ENCODE results near the gene EME2.

The EME2 gene

DNA sequence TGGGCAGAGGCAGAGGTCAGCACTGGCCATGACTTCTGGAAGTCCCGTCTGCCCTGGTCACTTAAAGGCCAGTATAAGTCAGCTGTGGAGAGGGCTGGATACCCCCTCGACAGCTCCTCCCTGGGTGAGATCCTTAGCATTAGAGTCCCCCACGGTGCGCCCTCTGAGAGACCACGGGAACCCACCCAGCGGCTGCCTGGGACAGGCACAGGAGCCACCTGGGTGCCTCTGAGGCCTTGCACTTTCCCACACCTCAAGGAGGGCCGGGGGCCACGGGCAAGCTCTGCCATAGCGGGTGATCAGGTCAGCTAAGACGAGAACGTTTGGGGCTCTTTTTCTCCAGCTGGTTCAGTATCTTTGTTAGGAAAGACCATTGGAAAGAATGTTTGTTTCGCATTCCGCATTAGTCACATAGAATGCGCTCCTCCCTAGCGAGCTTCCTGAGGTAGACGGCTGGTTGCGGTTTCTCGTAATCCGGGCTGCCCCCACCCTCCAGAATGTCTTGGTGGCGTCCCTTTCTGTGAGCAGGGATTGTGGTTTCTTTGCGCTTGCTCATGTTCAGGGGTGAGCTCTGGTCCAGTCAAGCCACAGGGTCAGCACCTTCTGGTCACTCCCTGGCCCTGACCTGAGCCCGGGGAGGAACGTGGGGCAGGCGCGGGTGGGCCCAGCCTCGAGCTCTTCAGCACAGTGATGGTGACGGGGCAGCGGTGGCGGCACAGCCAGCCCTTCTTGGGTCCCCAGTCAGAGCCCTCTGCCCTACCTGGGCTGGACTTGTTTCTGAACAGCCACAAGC lies 26.5 kb upstream of the EME2 start:
- DNase-seq: no peak

GRCh38 chr16:1746693-1747195 lies 25.9 kb upstream of the EME2 start:
- DNase-seq: no peak

GRCh38 chr16:1747934-1748333 lies 24.7 kb upstream of the EME2 start:
- no peak for DNase-seq

DNA sequence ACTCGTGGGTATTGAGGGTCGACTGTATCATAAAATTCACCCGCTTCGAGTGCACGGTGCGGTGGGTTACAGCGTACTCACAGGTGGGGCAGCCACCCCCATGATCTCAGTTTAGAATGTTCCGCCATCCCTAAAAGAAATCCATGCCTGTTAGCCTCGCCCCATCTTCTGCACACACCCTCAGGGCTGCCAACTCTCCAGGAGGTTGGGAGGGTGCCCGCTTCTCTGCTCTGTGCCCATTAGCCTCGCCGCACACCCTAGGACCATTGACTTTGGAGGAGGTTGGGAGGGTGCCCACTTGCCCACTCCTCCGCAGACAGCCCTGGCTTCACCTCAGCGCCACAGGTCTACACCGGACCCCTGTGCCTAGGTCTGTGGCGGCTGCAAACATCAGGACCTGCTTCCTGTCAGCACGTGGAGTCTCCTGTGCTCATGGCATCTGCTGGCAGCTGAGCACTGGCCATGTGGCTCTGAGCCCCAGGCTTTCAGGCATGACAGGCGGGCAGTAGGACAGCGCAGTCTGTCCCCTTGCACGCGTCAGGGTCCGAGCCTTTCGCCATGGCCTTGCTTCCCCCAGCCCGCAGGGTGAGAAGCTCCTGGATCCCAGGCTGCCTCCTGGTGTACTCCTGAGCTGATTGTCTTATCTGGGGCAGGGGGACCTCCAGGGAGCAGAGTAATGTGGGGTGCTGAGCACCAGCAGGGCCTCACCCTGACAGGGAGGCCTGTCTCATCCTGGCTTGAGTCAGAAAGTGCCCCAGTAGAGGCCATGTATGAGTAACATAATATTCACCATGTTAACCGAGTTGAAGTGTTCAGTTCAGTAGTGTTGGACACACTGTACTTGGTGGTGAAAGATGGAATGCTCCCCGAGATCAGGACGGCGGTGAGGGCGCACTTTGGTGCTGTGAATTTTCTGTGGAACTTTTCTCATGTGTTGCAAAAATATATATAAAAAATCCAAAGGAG lies 23.2 kb upstream of the EME2 start:
- no peak for DNase-seq

DNA sequence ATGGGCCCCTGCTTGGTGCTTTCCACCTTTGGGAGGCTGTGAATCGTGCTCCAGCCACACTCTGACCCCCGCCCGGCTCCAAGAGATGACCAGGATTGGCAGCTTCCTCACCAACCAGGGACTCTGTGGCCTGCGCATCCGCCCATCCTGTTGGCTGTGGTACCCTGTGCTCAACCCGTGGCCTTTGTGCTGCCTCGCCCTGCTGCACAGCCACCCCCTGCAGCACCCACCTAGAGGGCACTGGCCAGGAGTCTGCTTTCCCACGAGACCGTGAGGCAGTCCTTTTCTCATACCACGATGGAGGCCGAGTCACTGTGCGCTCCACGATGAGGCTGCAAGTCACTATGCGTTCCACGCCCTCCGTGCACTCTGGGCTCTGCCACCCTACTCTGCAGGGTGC lies 20.7 kb upstream of the EME2 start:
- DNase-seq: no peak

DNA sequence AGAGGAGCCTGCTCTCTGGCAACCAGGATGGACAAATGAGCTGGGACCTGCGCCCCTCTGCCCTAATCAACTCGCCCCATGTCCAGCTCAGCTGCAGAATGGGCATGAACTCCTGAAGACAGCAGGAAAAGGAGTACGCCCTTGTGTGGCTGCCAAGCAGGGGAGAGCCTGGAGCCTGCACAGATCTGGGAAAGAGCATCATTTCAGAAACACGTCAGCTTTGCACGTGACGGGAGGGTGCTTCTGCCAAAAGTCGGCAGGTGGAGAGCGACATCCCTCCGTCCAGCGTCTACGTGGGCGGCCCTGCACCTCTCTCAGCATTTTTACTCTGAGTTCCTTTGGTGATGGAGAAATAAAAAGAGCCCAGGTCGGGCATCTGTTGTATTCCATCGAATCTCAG lies 19.8 kb upstream of the EME2 start:
- DNase-seq: no peak

GRCh38 chr16:1754204-1754603 lies 18.4 kb upstream of the EME2 start:
- DNase-seq: no peak

DNA sequence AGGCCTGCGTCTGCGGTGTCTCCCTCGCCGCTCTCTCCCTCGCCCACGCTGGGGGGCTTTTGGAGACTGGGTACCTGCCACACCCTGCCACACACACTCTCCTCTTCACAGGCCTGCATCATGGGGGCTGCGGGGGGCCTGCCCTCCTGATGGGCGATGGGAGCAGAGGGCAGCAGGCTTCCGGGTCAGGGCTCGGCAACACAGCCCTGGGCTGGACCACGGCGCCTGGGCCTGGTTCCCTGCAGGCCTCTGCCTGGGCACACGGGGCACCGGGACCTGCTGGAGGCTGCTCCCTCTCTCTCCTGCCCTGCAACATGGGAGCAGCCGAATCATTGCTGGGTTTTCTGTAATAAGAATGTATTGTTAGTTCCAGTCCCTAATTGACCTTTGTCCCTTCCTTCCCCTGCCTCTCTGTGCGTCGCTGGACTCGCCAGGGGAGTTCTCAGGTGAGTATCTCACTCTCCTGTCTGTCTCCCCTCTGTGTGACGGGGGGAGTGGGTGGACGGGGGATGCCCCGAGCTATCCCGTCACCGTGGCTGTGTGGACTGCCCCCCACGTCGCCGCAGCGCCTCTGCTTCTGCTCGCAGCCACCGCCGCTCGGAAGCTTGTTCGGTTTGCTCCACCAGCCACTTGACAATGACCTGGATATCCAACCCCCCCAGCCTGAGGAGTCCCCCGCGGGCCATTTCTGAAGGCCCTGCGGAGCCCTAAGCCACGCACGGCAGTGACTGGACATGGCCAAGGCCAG lies 14.7 kb upstream of the EME2 start:
- DNase-seq: no peak

DNA sequence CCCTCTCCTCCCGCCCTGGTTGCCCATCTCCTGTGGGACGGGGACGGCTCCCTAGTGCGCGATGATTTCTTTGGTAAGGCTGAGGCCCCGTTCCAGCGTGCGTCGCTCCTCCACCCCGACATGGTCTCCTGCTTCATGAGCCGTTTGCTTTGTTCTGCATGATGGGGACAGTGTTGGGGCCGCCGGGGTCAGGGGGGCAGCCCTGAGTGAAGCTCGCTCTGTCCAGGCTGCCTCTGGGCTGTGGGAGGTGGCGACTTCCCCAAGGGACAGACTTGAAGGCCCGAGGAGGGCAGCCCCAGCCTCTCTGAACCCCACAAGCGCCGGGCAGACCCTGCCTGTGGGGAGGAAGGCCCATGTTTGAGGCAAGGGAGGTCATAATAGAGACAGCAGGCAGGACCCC lies 13.7 kb upstream of the EME2 start:
- DNase-seq: no peak

- no peak for DNase-seq
These were observed 13.1 kb upstream of the EME2 start for GRCh38 chr16:1759511-1759910.

DNA sequence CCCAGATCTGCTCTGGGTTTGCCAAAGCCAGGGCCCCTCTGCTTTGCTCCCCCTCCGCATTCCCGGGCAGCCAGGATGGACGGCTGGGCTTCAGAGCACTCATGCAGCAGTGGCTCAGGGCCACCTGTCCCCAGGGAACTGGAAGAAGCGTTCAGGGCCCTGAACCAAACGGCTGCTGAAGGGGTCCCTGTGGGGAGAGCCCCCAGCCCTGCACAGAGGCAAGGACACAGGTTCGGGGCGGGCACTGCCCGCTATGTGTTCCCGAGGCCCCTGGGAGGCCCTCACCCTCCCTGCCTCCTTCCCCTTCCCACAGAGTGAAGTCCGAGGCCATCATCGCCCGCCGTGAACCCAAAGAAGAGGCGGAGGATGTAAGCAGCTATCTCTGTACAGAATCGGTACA lies 11.7 kb upstream of the EME2 start:
- no peak for DNase-seq

GRCh38 chr16:1761751-1762150 lies 10.9 kb upstream of the EME2 start:
- no peak for DNase-seq

DNA sequence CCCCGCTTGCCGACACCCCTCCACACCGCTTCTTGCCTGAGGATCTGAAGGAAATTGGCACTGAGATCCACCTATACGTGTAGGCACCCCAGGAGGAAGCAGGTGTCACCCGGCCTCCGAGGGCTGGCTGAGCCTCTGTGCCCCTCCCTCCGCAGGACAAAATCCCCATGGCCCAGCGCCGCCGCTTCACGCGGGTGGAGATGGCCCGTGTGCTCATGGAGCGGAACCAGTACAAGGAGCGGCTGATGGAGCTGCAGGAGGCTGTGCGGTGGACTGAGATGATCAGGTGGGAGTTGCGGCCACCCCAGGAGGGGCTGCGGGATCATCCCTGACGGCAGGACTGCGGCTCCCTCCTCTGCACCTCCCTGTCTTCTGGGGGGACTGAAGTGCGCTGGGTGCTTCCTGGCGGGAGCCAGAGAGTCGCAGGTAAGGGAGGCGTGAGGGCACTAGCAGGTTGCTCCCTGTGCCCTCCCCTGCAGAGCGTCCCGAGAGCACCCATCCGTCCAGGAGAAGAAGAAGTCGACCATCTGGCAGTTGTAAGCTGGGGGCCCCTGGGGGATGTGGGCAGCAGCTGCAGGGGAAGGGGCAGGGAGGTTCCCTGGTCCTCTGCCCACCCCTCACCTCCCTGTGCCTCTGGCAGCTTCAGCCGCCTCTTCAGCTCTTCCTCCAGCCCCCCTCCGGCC lies 10.3 kb upstream of the EME2 start:
- no peak for DNase-seq

DNA sequence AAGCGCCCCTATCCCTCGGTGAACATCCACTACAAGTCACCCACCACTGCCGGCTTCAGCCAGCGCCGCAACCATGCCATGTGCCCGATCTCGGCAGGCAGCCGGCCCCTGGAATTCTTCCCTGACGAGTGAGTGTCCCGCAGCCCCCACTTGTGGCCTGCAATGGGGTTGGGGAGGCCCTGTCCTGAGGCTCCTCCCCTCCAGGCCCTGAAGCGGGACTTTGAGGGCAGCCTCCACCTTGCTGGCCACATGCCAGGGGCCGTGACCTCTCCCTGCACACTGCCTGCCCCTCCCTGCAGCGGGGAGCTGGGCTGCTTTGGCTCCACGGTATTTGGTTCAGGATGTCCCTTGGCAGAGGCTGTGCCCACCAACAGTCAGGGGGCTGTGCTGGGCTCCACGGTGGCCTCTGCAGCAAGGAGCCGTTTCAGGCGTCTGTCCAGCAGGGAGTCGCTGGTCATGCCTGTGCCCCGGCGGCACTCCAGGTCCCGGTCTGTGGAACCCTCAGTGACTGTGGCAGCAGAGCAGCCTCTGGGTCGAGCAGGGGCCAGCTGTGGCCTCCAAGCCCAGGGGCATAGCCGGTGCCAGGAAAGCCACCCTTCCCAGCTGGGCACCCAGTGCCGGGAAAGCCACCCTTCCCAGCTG lies 9.6 kb upstream of the EME2 start:
- DNase-seq: no peak

GRCh38 chr16:1763521-1764511 lies 8.8 kb upstream of the EME2 start:
- no peak for DNase-seq

DNA sequence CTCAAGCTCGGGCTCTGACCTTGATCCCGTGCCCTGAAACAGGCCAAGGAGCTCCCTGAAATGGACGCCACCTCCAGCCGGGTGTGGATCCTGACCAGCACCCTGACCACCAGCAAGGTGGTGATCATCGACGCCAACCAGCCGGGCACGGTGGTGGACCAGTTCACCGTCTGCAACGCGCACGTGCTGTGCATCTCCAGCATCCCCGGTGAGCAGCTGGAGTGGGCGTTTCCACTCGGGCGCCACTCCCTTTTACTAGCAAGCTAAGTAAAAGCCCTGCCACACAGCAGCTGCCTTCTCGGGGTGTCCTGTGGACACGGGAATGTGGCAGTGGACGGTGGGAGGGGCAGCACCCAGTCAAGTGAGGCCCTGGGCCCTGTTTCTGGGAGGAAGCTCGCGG lies 7.6 kb upstream of the EME2 start:
- DNase-seq: no peak

DNA sequence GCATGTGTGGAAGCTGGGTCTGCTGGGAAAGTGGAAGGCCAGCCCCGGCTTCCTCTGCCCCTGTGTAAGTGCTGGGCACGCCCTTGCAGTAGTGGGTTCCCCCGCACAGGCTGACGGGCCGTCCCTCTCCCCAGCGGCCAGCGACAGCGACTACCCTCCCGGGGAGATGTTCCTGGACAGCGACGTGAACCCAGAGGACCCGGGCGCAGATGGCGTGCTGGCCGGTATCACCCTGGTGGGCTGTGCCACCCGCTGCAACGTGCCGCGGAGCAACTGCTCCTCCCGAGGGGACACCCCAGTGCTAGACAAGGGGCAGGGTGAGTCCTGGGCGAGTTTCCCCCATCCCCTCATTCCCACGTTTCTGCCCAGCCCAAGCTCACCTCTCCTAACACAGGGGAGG lies 6.8 kb upstream of the EME2 start:
- no peak for DNase-seq

GRCh38 chr16:1766231-1766630 lies 6.4 kb upstream of the EME2 start:
- DNase-seq: no peak

GRCh38 chr16:1766701-1767100 lies 5.9 kb upstream of the EME2 start:
- DNase-seq: no peak

DNA sequence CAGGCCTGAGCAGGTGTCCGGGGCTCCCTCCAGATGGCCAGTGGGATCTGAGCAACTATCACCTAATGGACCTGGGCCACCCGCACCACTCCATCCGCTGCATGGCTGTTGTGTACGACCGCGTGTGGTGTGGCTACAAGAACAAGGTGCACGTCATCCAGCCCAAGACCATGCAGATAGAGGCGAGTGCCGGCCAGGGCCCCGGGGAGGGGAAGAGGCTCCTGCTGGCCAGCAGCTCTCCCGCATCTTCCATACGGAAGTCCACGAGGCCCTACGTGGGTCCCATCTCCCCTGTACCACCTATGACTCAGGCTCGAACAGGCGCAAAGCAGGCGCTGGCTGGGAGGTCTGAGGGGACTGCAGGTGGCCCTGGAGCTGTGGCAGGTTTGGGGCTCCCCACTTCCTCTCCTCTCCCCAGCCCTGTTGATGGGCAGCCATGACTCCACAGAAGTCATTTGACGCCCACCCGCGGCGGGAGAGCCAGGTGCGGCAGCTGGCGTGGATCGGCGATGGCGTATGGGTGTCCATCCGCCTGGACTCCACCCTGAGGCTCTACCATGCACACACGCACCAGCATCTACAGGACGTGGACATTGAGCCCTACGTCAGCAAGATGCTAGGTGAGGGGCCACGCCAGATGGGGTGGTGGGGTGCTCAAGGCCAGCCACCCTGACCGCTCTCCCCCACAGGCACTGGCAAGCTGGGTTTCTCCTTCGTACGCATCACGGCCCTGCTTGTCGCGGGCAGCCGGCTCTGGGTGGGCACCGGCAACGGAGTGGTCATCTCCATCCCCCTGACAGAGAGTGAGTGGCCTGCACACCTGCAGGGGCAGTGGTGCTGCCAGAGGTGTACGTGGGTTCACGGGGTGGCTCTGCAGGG lies 5.3 kb upstream of the EME2 start:
- no peak for DNase-seq
